ENCODE results near the gene FAM240B.

- TF ChIP-seq PTBP1 (IDR thresholded peaks at IDR 0.05; ENCODE audit: low read depth, low read length) = no peak
- TF ChIP-seq CLOCK (CRISPR knock-in tag; IDR thresholded peaks at IDR 0.05; ENCODE audit: borderline replicate concordance) = no peak
- TF ChIP-seq NFYB (IDR thresholded peaks at IDR 0.05; ENCODE audit: extremely low read depth, insufficient read length) = no peak
- TF ChIP-seq RAD51 (IDR thresholded peaks at IDR 0.05; ENCODE audit: borderline replicate concordance, low read depth) = no peak
- TF ChIP-seq CTCF (IDR thresholded peaks at IDR 0.05 in 2 of 3, conservative IDR thresholded peaks at IDR 0.05 in 1 of 3; ENCODE audit: insufficient read depth in 2 of 3, low read depth in 1 of 3, low read length in 3 of 3) = no peak
- TF ChIP-seq HDGF (IDR thresholded peaks at IDR 0.05) = no peak
- no peak for TF ChIP-seq TRIM28 (IDR thresholded peaks at IDR 0.05)
- TF ChIP-seq ZNF140 (CRISPR knock-in tag; IDR thresholded peaks at IDR 0.05) = no peak
- no peak for TF ChIP-seq ZNF121 (CRISPR knock-in tag; conservative IDR thresholded peaks at IDR 0.05)
- TF ChIP-seq USF2 (CRISPR knock-in tag; IDR thresholded peaks at IDR 0.05) = no peak
- TF ChIP-seq MAX (CRISPR knock-in tag; IDR thresholded peaks at IDR 0.05) = no peak
- no peak for TF ChIP-seq SAFB (IDR thresholded peaks at IDR 0.05; ENCODE audit: borderline replicate concordance, low read depth, low read length)
- TF ChIP-seq JUND (IDR thresholded peaks at IDR 0.05; ENCODE audit: borderline replicate concordance, low read depth, low read length) = no peak
- no peak for TF ChIP-seq JUND (tag; IDR thresholded peaks at IDR 0.05; ENCODE audit: borderline replicate concordance, low read depth, low read length)
- no peak for TF ChIP-seq POLR2AphosphoS5 (IDR thresholded peaks at IDR 0.05; ENCODE audit: control insufficient read depth, insufficient read depth, low read depth, low read length)
Measured at GRCh38 chr9:38694676-38695075, 25.3 kb downstream of the FAM240B start.

Measured in K562 (cell line).